Activated gamma-delta T cell treated with anti-CD3 and anti-CD28 coated beads, Interleukin-2, amount 50 U/mL, for 16 hours (primary cell): ENCODE measurements around the gene CERS6.
"Not testable (repeated sequence)": the region's sequence is repeated elsewhere in the genome, so short reads cannot be mapped to it uniquely, and the experiment has no call there.

ENCODE experiments used
- DNase-seq: peaks from one replicate; pipeline ENCODE4 v3.0.0-alpha.2; 2020; ENCODE audit warnings: low read depth

The CERS6 gene

GRCh38 chr2:168773719-168774521 lies 317.8 kb downstream of the CERS6 start:
- no peak for DNase-seq

GRCh38 chr2:168775837-168776236 lies 319.8 kb downstream of the CERS6 start:
- DNase-seq: no peak

GRCh38 chr2:168780669-168781071 lies 324.6 kb downstream of the CERS6 start:
- DNase-seq: no peak

GRCh38 chr2:168781191-168781817 lies 325.2 kb downstream of the CERS6 start:
- no peak for DNase-seq

- DNase-seq: no peak
Observed at GRCh38 chr2:168782271-168782670, 326.2 kb downstream of the CERS6 start.

- no peak for DNase-seq
Observed at GRCh38 chr2:168784993-168785392, 328.9 kb downstream of the CERS6 start.

- DNase-seq: no peak
Observed at GRCh38 chr2:168787098-168787781, 331.2 kb downstream of the CERS6 start.

GRCh38 chr2:168787782-168788376 lies 331.8 kb downstream of the CERS6 start:
- no peak for DNase-seq

GRCh38 chr2:168789776-168790175 lies 333.7 kb downstream of the CERS6 start:
- DNase-seq: no peak

GRCh38 chr2:168790226-168790902 lies 334.3 kb downstream of the CERS6 start:
- DNase-seq: no peak

GRCh38 chr2:168791140-168791539 lies 335.1 kb downstream of the CERS6 start:
- DNase-seq: not testable (repeated sequence)

- no peak for DNase-seq
Observed at GRCh38 chr2:168793596-168793995, 337.5 kb downstream of the CERS6 start.

GRCh38 chr2:168794968-168795367 lies 338.9 kb downstream of the CERS6 start:
- no peak for DNase-seq

GRCh38 chr2:168796090-168796577 lies 340.1 kb downstream of the CERS6 start:
- DNase-seq: no peak

GRCh38 chr2:168796583-168797285 lies 340.7 kb downstream of the CERS6 start:
- no peak for DNase-seq

- DNase-seq: no peak
Observed at GRCh38 chr2:168797286-168797655, 341.2 kb downstream of the CERS6 start.

- DNase-seq: no peak
Observed at GRCh38 chr2:168798076-168798887, 342.2 kb downstream of the CERS6 start.

GRCh38 chr2:168798888-168799410 lies 342.9 kb downstream of the CERS6 start:
- DNase-seq: no peak

- no peak for DNase-seq
Observed at GRCh38 chr2:168801471-168801870, 345.4 kb downstream of the CERS6 start.
